Left renal cortex interstitium (tissue), 4 donors: Measurements from ENCODE around the gene GPR32. TPM values are rescaled to one million over a fixed set of nuclear protein-coding genes. Genes with fewer than 3 reads are reported as not detected.
"Not testable (repeated sequence)": the region's sequence is repeated elsewhere in the genome, so short reads cannot be mapped to it uniquely, and the experiment has no call there.

ENCODE experiments used
- DNase-seq, 4 donors: peaks; one replicate each; pipeline ENCODE4 v3.0.0-alpha.2; 2013; ENCODE audit warnings: low read depth in 4 of 4, low spot score in 2 of 4, missing footprints in 1 of 4
- polyA plus RNA-seq, 4 donors: library from polyadenylated mRNA; unstranded; fragments of 120-200 nt; gene quantifications; one replicate each; pipeline ENCODE4 v1.2.1, GENCODE V29; 2013; ENCODE audit not compliant: insufficient read length in 4 of 4

The GPR32 gene
- polyA plus RNA-seq, 4 donors = not detected

DNA sequence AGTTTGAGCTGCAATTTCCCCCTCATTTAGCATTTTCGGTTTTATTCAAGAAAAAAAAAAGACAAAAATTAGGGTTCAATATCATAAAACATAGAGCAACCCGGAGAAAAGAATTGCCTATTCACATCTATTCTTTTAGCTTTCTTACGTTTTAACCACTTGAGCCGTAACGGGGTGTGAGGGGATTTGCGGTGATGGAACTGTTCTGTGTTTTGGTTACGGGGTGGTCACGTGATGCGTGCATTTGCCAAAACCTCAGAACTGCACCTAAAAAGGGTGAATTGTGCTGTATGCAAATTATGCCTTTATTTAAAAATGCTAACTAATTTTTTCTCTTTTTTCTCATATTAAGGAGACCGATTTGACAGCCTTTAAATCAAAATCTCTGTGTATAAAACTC is 25.0 kb upstream of the GPR32 start:
- no peak for DNase-seq

DNA sequence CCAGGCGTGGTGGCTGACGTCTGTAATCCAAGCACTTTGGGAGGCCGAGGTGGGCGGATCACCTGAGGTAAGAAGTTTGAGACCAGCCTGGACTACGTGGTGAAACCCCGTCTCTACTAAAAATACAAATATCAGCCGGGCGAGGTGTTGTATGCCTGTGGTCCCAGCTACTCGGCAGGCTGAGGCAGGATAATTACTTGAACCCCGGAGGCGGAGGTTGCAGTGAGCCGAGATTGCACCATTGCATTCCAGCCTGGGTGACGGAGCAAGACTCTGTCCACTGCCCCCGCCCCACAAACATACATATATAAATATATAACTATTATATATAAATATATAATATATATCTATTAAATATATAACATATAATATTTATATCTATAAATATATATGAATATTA is 23.1 kb upstream of the GPR32 start:
- not testable (repeated sequence) for DNase-seq

DNA sequence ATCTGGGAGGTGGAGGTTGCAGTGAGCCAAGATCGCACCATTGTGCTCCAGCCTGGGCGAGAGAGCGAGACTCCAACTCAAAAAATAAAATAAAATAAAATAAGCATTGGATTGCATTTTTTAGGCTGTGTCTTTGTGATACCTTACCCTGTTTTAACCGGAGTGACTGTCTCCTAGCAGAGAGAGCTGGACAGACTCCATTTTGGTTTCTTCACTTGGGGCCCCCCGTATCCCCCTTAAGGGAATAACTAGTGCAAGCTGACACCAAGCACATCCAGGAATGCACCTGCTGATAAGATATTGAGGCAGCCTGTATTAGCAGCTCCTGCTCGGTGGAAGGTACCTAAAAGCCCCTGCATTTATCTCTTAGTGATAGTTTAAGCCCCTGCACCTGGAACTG is 20.8 kb upstream of the GPR32 start:
- DNase-seq = no peak

DNA sequence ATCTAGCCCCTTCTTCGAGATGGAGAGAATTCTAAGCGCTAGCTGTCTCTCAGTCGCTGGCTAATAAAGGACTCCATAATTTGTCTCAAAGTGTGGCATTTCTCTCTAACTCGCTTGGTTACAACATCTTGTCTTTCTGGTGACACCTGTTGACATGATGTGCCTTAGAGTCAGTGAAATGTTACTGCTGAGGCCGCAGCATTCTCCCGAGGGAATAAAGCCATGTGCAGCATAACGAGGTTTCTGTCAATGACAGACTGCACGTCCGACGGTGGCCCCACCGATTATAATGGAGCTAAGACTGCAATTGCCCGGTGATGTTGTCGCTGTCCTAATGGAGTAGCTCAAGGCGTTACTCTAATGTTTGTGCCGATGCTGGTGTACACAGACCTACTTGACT is 20.3 kb upstream of the GPR32 start:
- DNase-seq = no peak

DNA sequence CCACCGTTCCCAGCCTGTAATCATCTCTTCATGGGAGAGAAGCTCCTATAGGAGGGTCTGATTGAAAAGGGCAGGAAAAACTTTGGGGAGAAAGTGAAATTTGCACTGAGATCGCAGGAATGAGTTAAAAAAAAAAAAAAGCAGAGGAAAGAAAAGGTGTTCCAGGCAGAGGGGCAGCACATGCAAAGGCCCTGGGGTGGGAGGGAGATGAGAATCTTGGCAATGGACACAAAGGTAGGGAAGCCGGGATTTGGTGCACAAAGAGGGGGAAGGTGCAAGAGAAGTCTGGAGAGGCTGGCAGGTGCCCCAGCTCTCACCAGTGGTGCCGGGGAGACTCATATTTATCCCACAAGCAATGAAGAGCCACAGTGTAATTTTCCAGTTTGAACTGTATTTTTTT is 16.4 kb upstream of the GPR32 start:
- no peak for DNase-seq

DNA sequence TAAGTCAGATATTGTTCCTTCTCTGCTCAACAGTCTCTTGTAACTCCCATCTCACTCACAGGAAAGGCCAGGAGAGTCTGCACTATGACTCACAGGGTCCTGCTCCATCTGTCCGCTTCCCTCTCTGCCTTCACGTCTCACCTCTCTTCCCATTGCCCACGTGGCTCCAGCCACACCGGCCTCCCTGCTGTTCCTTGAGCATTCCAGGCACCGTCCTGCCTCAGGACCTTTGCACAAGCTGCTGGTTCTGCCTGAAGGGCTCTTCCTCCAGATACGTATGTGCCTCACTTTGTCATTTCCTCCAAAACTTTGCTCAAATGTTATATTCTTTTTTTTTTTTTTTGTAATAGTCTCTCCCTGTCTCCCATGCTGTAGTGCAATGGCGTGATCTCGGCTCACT is 14.0 kb upstream of the GPR32 start:
- not testable (repeated sequence) for DNase-seq

DNA sequence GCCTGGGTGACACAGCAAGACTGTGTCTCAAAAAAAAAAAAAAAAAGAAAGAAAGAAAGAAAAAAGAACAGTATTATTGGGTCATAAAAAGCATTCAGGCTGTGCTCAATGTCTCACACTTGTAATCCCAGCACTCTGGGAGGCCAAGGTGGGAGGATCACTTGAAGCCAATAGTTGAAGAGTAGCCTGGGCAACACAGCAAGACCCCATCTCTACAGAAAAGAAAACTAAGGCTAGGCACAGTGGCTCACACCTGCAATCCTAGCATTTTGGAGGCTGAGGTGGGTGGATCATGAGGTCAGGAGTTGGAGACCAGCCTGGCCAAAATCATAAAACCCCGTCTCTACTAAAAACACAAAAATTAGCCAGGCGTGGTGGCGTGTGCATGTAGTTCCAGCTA is 12.6 kb upstream of the GPR32 start:
- DNase-seq = not testable (repeated sequence)

DNA sequence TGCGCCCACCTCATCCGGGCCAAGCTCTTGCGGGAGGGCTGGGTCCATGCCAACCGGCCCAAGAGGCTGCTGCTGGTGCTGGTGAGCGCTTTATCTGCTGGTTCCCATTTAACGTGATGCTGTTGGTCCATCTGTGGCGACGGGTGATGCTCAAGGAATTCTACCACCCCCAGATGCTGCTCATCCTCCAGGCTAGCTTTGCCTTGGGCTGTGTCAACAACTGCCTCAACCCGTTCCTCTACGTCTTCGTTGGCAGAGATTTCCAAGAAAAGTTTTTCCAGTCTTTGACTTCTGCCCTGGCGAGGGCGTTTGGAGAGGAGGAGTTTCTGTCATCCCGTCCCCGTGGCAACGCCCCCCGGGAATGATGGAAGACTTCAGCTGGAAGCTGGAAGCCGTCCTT is 11.2 kb upstream of the GPR32 start:
- DNase-seq = not testable (repeated sequence)

DNA sequence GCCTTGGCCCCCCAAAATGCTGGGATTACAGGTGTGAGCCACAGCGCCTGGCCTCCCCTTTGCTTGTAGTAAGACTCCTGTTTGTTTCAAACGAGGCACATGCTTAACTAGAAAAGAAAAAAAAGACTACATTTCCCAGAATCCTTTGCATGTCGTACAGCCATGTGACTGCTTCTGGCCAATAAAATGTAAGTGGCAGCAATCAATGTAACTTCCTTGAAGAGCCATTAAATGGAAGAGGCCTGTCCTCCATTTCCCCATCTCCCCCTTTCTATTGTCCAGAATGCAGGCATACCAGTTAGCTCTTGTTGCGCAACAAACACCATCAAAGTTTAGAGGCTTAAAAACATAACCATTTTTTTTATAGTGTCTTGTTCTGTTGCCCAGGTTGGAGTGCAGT is 10.4 kb upstream of the GPR32 start:
- no peak for DNase-seq

DNA sequence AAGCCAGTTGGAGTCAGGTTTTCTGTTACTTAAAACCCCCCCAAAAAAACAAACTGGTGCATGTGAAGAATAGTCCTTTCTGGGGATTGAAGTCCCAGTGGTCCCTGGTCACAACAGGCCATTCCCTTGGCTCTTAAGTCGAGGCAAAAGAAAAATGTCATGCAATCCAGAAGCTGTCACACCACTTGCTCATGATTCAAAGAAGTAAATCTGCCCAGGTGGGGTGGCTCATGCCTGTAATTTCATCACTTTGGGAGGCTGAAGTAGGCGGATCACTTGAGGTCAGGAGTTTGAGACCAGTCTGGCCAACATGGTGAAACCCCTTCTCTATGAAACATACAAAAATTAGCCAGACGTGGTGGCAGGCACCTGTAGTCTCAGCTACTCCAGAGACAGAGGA is 8.8 kb upstream of the GPR32 start:
- not testable (repeated sequence) for DNase-seq

DNA sequence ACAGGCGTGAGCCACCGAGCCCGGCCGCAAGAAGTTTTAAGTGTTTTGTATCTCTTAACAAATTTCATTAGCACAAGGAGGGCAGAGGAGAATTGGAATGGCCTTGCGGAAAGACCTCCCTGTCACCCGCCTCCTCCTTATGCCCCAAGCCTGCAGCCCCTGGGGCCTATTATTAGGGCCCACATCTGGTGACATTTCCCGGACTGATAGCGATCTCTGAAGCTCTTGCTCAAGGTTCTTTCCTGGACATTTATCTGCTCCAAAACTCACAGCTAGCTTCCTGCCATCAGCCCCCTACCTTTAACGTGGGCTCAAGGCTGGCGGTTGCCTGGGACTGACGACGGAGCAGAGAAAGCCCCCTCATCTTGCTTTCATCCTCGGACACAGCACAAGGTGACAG is 6.7 kb upstream of the GPR32 start:
- DNase-seq = not testable (repeated sequence)

DNA sequence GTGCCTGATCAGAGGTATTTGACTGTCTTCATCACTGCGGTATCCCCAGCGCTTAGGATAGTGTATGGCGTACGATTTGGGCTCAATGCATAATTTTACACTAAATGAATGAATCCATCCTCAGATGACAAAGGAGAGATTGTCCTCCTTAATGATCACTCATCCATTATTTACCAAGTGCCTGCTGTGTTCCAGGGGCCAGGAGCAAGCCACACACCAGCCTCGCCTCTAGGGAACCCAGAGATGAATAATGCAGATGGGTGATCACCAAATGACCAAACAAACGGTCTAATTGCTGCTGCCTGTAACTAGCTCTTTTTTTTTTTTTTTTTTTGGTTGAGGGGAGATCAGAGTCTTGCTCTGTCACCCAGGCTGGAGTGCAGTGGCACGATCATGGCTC is 5.9 kb upstream of the GPR32 start:
- no peak for DNase-seq

DNA sequence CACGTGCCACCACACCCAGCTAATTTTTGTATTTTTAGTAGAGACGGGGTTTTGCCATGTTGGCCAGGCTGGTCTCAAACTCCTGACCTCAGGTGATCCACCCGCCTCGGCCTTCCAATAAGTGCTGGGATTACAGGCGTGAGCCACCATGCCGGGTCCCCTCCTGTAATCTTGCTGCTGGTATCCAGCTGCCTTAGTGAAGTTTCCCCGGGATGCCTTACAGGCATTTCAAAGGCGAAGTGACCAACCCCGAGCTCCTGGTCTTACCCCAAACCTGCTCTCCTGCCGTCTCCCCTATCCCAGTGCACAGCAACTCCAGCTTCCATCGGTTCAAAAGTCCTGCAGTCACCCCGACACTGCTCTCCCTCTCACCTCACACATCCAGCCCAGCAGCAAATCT is 3.5 kb upstream of the GPR32 start:
- not testable (repeated sequence) for DNase-seq

DNA sequence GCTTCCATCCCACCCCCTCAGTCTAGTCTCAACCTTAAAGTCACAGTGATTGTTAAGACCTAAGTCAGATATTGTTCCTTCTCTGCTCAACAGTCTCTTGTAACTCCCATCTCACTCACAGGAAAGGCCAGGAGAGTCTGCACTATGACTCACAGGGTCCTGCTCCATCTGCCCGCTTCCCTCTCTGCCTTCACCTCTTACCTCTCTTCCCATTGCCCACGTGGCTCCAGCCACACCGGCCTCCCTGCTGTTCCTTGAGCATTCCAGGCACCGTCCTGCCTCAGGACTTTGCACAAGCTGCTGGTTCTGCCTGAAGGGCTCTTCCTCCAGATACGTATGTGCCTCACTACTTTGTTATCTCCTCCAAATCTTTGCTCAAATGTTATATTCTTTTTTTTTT is 3.0 kb upstream of the GPR32 start:
- DNase-seq = not testable (repeated sequence)

DNA sequence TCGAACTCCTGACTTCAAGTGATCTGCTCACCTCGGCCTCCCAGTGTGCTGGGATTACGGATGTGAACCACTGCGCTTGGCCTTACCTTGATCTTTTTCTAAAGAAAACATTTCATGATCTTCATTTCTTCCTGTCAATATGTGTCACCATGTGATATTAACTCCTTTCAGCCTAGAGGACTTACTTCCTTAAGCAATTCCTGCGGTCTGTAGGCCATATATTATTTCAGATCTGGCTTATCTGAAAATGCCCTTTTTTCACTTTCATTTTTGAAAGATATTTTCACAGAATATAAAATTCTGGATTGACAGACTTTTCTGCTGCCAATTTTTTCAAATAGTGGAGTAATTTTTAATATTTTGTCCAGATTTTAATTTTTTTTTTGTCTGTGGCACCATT is 2.0 kb upstream of the GPR32 start:
- no peak for DNase-seq

DNA sequence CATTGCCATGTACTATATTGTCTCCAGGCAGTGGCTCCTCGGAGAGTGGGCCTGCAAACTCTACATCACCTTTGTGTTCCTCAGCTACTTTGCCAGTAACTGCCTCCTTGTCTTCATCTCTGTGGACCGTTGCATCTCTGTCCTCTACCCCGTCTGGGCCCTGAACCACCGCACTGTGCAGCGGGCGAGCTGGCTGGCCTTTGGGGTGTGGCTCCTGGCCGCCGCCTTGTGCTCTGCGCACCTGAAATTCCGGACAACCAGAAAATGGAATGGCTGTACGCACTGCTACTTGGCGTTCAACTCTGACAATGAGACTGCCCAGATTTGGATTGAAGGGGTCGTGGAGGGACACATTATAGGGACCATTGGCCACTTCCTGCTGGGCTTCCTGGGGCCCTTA is 624 bp downstream of the GPR32 start:
- DNase-seq = no peak

DNA sequence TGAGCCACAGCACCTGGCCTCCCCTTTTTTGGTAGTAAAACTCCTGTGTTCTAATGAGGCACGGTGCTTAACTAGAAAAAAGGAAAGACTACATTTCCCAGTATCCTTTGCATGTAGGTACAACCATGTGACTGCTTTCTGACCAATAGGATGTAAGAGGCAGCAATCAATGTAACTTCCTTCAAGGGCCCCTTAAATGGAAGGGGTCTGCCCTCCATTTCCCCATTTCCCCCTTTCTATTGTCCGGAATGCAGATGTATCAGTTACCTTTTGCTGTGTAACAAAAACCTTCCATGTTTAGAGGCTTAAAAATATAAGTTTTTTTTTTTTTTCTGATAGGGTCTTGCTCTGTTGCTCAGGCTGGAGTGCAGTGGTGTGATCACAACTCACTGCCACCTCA is 2.2 kb downstream of the GPR32 start:
- DNase-seq = no peak

DNA sequence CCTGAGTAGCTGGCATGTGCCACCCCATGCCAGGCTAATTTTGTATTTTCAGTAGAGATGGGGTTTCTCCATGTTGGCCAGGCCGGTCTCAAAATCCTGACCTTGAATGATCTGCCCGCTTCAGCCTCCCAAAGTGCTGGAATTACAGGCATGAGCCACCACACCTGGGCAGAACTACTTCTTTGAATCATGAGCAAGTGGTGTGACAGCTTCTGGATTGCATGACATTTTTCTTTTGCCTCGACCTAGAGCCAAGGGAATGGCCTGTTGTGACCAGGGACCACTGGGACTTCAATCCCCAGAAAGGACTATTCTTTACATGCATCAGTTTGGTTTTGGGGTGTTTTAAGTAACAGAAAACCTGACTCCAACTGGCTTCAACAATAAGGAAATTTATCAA is 2.6 kb downstream of the GPR32 start:
- not testable (repeated sequence) for DNase-seq

DNA sequence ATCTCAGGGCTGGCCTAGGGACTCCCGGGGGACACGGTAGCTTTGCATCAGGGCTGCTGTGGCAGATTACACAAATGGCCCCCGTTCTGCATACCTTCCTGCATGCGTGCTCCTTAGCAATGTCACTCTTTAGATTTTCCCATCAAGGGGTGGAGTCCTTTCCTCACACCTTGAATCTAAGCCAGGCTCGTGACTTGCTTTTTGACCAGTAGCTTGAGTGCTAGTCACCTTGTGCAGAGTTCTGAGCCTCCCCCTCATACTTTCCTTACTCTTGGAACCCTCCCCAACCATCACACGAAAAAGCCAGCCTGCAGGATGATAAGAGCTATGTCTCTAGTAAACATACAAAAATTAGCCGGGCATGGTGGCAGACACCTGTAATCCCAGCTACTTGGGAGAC is 3.2 kb downstream of the GPR32 start:
- not testable (repeated sequence) for DNase-seq

DNA sequence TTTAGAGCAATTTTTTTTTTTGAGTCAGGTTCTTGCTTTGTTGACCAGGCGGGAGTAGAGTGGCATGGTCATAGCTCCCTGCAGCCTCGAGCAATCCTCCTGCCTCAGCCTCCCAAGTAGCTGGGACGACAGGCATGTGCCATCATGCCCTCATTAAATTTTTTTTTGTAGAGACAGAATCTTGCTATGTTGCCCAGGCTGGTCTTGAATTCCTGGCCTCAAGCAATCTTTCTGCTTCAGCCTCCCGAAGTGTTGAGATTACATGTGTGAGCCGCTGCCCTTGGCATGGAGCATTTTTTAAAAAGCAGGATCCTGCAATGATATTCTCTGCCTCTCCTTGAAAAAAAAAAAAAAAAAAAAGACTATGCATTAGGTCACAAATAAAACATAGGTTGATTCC is 5.9 kb downstream of the GPR32 start:
- no peak for DNase-seq

DNA sequence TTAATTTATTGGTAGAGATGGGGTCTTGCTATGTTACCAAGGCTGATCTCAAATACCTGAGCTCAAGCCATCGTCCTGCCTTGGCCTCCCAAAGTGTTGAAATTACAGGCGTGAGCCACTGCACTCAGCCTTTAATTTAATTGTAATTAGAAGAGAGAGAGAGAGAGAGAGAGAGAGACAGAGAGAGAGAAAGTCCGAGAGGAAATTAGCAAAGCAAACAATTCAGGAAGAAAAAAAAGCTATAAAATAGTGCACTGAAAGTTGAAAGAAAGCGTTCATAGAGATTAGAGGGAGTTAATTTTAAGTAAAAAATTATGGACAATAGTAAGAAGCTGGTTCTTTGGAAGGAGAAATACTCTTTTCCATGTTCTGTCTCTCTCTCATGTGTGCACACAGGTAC is 7.0 kb downstream of the GPR32 start:
- DNase-seq = no peak

DNA sequence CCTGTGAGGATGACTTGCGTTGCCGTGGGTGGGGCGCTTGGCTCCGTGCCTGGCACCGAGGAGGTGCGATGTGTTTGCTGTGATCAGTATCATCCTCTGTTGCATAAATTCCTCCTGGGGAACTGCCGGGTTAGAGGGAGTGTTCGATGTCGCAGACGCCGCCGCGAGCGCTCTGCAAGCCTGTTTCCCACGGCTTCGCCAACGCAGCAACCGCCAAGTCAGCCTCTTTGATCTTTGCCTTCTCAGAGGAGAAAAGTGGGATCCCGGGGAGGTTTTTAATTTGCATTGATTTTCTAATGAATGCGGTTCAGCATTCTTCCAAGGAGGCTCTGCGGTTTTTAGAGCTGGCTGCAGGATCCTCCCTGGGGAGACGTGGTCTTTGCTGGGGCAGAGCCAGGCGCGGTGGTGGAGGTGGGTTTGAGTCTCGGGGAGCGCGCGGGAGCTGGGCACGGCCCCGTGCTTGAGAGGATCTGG is 7.6 kb downstream of the GPR32 start:
- no peak for DNase-seq

DNA sequence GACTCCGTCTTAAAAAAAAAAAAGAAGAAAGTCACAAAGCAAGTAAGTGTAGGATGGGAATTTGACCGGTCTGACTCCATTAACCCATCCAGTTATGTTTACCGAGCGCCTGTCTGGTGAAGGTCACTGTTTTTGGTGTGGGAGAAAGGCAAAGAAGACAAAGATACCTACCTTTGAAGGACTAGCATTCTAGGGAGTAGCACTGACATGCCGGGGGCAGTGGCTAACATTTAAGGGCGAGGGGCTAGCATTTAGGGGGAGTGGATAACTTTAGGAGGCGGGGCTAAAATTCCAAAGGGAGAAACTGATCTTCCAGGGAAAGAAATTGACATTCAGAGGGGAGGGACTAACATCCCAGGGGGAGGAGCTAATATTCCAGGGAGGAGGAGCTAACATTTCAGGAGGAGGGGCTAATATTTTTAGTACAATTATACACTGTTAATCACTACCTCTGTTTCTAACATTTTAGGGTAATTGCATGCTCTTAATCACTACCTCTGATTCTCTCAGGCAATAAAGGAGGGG is 8.7 kb downstream of the GPR32 start:
- no peak for DNase-seq
